Measurements from ENCODE around the gene LPCAT3. TPM values are rescaled to one million over a fixed set of nuclear protein-coding genes. Genes with fewer than 3 reads are reported as not detected.

Gene LPCAT3
- total RNA-seq, 1 donor from 2014 or later, result 14.9 TPM

- no peak overlapping the region for H3K4me3 ChIP-seq (ENCODE audit: low read depth, low read length)
- no peak for DNase-seq (ENCODE audit: low read depth)
- TF ChIP-seq CTCF (conservative IDR thresholded peaks at IDR 0.05; ENCODE audit: low read depth, low read length), result no peak
Observed at GRCh38 chr12:7009512-7009911, 8.8 kb downstream of the LPCAT3 start.

GRCh38 chr12:7008864-7009263 lies 9.4 kb downstream of the LPCAT3 start:
- TF ChIP-seq CTCF (conservative IDR thresholded peaks at IDR 0.05; ENCODE audit: low read depth, low read length), result no peak
- no peak overlapping the region for H3K4me3 ChIP-seq (ENCODE audit: low read depth, low read length)
- DNase-seq (ENCODE audit: low read depth), result no peak

GRCh38 chr12:7006639-7007038 lies 11.6 kb downstream of the LPCAT3 start:
- DNase-seq (ENCODE audit: low read depth), result no peak
- no peak overlapping the region for H3K4me3 ChIP-seq (ENCODE audit: low read depth, low read length)
- TF ChIP-seq CTCF (conservative IDR thresholded peaks at IDR 0.05; ENCODE audit: low read depth, low read length), result no peak

GRCh38 chr12:7005311-7005710 lies 13.0 kb downstream of the LPCAT3 start:
- no peak for DNase-seq (ENCODE audit: low read depth)
- no peak overlapping the region for H3K4me3 ChIP-seq (ENCODE audit: low read depth, low read length)
- no peak for TF ChIP-seq CTCF (conservative IDR thresholded peaks at IDR 0.05; ENCODE audit: low read depth, low read length)

GRCh38 chr12:7004840-7005239 lies 13.4 kb downstream of the LPCAT3 start:
- DNase-seq (ENCODE audit: low read depth), result no peak
- no peak for TF ChIP-seq CTCF (conservative IDR thresholded peaks at IDR 0.05; ENCODE audit: low read depth, low read length)
- H3K4me3 ChIP-seq (ENCODE audit: low read depth, low read length), result no peak overlapping the region

GRCh38 chr12:7004287-7004803 lies 13.9 kb downstream of the LPCAT3 start:
- no peak overlapping the region for H3K4me3 ChIP-seq (ENCODE audit: low read depth, low read length)
- TF ChIP-seq CTCF (conservative IDR thresholded peaks at IDR 0.05; ENCODE audit: low read depth, low read length), result no peak
- DNase-seq (ENCODE audit: low read depth), result no peak

- DNase-seq (ENCODE audit: low read depth), result no peak
- no peak overlapping the region for H3K4me3 ChIP-seq (ENCODE audit: low read depth, low read length)
- TF ChIP-seq CTCF (conservative IDR thresholded peaks at IDR 0.05; ENCODE audit: low read depth, low read length), result no peak
Observed at GRCh38 chr12:7001921-7002591, 16.2 kb downstream of the LPCAT3 start.

All from epithelial cell of proximal tubule (primary cell).